Measurements from ENCODE around the gene TBX6.

DNA sequence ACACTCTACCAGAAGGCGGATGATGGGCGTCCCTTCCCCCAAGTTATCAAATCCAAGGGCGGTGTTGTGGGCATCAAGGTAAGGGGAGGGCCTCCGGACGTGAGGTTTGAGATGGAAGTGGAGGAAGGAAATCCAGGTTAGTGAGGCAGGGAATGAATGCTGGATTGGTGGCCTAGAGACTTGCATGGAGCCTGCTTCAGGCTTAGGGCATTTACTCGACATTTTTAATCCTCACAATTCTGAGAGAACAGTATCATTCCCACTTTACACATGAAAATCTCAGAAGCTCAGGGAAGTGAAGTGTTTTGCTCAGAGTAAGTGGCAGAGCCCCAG lies 24.2 kb downstream of the TBX6 start:
- TF ChIP-seq, protein P1, sequence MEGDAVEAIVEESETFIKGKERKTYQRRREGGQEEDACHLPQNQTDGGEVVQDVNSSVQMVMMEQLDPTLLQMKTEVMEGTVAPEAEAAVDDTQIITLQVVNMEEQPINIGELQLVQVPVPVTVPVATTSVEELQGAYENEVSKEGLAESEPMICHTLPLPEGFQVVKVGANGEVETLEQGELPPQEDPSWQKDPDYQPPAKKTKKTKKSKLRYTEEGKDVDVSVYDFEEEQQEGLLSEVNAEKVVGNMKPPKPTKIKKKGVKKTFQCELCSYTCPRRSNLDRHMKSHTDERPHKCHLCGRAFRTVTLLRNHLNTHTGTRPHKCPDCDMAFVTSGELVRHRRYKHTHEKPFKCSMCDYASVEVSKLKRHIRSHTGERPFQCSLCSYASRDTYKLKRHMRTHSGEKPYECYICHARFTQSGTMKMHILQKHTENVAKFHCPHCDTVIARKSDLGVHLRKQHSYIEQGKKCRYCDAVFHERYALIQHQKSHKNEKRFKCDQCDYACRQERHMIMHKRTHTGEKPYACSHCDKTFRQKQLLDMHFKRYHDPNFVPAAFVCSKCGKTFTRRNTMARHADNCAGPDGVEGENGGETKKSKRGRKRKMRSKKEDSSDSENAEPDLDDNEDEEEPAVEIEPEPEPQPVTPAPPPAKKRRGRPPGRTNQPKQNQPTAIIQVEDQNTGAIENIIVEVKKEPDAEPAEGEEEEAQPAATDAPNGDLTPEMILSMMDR (IDR thresholded peaks at IDR 0.05) = no peak
- TF ChIP-seq POLR2A (IDR thresholded peaks at IDR 0.05) (no peak), POLR2AphosphoS5 (IDR thresholded peaks at IDR 0.05; ENCODE audit: insufficient read depth in 1 of 2, low read depth in 1 of 2) (no peak)

Measured in vagina (tissue), 2 donors.